ENCODE measurements around the gene NUMA1.

DNA sequence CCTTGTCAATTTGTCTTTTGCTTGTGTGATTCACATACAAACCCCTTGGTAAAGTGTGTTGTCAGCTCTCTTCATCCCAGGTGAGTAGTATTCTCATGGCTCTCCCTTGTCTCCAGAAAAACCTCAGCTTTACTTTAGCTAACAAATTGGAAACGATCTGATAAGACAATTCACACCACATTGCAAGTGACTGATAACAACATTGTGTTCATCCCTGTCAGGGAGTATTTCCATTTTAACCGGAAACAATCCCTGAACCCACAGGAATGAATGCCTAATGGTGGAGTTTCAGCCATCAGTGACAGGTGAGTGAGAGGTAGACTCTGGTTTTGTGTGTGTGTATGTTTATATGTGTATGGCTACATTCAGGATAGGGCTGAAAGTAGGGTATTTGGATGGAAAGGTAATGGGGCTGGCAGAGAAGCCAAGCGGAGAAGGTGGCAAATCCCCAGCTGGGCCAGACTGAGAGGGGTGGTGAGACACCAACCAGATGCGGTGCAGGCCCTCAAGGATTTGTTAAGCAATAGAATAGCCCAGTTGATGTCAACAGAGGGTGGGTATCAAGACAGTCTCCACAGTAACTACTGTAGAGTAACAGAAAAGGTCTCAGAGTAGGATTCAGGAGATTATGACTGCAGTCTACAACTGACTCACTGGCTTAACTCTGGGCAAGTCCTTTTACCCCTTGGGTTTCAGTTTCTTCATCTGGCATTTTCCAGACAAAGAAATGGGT lies 7.9 kb upstream of the NUMA1 start:
- no peak for TF ChIP-seq POLR2AphosphoS5 (IDR thresholded peaks at IDR 0.05; ENCODE audit: low read depth, low read length)
- no peak for TF ChIP-seq TAF1 (IDR thresholded peaks at IDR 0.05; ENCODE audit: borderline replicate concordance, insufficient read depth, low read length)
- TF ChIP-seq, protein P1, sequence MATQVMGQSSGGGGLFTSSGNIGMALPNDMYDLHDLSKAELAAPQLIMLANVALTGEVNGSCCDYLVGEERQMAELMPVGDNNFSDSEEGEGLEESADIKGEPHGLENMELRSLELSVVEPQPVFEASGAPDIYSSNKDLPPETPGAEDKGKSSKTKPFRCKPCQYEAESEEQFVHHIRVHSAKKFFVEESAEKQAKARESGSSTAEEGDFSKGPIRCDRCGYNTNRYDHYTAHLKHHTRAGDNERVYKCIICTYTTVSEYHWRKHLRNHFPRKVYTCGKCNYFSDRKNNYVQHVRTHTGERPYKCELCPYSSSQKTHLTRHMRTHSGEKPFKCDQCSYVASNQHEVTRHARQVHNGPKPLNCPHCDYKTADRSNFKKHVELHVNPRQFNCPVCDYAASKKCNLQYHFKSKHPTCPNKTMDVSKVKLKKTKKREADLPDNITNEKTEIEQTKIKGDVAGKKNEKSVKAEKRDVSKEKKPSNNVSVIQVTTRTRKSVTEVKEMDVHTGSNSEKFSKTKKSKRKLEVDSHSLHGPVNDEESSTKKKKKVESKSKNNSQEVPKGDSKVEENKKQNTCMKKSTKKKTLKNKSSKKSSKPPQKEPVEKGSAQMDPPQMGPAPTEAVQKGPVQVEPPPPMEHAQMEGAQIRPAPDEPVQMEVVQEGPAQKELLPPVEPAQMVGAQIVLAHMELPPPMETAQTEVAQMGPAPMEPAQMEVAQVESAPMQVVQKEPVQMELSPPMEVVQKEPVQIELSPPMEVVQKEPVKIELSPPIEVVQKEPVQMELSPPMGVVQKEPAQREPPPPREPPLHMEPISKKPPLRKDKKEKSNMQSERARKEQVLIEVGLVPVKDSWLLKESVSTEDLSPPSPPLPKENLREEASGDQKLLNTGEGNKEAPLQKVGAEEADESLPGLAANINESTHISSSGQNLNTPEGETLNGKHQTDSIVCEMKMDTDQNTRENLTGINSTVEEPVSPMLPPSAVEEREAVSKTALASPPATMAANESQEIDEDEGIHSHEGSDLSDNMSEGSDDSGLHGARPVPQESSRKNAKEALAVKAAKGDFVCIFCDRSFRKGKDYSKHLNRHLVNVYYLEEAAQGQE (IDR thresholded peaks at IDR 0.05; ENCODE audit: insufficient read depth in 1 of 2, low read depth in 2 of 2, low read length in 2 of 2): no peak
- no peak for TF ChIP-seq SIN3A (IDR thresholded peaks at IDR 0.05; ENCODE audit: borderline replicate concordance, insufficient read depth, low read length)
- TF ChIP-seq FOXP2 (optimal IDR thresholded peaks at IDR 0.05; ENCODE audit: borderline replicate concordance, extremely low read depth, extremely low read length, insufficient read depth): no peak
